ENCODE measurements around the gene CMIP.

CMIP gene

DNA sequence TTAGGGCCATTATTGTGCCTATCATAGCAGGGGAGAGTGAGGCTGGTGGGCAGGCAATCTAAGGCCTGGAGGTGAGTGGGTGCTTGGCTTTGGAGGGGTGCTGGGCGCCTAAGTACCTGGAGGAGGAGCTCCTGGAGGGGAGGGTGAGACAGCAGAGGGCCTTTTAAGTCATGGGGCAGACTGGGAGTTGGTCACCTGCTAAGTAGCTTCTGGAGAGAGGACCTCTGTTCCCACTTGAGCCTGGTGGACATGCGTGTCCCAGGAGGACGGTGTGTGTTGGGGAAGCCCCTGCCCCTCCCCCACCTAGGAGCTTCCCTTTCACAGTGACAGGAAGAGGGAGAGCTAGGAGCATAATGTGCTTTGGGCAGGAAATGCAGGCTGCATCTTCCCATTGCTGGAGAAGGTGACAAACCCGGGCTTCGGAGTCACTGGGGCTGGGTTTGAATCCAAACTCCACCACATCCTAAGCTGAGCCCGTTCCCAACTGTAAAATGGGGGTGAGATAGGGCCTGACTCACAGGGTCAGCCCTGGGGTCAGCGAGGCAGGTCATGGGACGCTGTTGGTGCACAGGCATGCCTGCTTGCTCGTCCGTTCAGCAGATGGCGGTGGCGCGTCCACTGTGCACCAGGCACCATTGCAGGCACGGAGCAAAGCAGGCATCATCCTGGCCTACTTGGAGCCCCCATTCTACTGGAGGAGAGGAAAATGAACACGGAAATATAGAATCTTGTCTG, 37.9 kb downstream of the CMIP start:
- DNase-seq, result no peak

DNA sequence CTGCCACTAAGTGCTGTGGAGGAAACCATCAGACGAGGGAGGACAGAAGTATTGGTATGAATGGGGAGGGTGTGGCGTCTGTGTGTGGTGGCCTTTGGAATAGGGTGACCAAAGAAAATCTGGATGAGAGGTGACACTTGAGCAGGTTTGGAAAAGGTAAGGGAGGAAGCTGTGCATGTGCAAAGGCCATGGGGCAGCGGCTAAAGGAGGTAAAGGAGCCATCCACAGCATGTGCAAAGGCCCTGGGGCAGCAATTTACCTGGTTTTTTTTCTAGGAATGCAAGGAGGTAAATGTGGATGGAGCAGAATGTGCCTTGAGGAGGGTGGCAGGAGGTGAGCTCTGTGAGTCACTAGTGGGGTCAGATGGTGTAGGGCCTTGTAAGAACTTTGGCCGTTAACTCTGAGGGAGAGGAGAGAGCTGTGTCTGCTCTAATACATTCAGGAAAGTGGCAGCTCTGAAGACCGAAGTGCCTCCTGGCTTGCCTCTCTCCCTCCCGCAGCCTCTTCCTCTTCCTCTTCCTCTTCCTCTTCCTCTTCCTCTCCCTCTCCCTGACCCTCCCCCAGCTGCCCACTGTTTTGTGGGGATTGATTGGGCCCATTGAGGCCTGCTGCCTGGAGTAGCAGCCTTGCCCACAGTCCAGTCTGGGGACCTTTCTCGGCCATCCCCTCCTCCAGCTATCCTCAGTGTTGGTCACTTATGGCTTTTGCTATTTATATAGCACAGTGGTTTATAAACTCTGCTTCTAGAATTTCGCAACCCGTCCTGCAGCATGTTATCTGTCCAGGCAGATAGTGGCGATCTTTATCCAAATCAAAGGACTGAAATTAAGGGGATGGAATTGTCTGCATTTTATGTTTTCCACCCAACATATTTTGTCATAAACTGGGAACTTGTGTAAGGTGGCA, 38.7 kb downstream of the CMIP start:
- DNase-seq, result no peak

DNA sequence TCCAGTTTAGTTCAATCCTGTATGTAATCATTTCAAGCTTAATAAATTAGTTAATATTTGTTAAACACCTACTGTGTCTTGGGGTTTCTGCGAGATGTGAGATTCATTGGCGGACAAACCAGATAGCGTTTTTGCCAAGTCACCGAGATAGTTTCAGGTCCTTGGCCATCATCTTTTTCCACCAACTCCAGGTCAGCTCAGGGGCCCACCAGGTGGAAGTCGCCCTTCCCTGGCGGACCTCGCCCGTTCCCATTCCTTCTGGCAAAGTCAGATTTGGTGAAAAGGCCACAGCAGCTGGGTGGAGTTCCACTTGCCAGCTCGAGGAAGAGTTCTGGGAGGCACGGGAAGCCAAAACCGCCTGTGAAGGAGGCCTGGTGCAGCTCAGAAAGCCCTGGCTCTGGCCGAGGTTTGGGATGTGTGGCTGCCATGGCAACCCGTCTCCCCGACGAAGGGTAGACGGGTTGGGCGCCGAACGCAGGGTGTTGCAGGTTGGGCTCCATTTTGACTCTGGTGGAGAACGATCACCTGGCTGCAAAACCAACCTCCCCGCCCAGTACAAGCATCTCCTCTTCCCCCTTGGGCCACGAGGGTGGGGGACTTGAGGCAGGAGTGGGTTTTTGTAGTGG, 39.5 kb downstream of the CMIP start:
- DNase-seq, result no peak

DNA sequence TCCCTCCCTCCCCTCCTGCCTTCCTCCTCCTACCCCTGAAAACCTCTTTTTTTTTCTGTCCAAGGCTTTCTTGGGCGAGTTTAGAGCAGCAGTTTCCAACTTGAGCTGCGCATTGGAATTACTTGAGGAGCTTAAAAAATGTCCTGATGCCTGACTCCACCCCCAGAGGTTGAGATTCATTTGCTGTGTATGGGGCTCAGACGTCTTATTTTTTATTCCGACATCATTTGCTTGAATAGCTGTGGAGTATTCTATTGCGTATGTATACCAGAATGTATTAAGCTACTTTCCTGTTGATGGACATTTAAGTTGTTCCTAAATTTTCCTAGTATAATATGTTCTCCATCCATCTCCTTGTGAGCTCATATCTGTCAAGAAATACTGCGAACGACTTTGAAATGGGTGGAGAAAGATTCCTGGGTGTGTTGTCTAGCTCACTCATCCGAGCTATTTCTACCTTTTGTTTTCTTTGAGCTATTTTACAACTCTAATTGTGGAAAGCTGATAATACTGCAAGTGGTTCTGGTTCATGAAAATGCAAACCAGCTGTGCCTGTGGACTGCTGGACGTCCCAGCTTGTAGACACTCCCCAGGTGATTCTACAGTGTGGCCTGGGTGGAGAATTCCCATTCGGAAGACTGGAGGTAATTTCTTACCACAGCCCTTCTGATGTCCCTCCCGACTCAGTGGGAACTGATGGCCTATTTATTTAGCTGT, 40.5 kb downstream of the CMIP start:
- no peak for DNase-seq

DNA sequence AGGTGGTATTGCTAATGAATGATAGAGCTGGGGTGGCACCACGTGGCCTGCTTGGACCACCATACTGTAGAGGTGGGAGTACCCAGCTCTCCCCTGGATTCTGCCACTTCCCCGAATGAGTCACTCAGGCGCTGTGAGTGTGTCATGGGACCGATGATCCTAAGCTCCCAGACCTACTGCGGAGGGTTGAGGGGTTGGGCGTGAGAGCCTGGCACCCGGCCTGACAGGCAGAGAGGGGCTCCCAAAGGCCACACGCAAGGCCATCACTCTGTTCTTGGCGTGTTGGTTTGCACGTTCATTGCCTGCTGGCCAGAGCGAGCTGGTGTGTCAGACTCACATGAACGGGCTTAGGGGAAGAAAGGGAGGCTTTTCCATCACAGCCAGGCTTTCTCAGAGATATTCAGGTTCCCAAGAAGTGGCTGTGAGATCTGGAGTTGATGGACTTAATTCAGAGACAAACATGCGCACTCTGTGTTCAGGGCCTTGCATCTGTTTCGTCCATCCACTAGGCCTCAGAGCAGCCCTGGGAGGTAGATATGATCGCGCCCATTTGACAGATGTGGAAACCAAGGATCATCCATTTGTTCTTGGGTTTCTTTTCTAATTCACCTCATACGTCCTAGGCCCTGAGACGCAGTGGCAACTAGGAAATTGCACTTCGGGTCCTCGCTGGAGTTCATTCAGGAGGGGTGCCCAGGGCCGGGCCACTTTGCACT, 41.4 kb downstream of the CMIP start:
- no peak for DNase-seq

DNA sequence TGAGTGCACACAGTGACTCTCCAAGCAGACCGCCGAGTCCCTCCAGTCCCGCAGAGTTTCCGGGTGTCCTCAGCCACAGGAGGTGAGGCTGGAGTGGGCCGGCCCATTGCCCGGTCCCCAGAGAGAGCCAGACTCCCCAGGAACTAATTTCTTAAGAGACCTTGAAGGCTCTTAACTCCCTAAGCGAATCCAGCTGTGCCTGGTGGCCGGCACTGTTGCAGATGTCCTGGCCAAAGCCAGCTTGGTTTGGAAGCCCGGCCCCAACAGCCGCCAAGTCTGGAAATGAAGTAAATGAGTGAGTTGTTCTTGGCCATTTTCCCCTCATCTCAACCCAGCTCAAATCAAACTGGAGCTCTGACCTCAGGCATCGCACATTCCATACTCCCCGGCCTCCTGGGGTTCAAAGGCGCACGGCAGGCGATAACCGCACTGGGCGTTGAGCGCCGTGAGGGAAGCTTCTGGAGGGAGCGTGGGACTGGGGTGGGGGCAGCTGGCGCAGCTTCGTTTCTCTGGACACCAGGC, 42.0 kb downstream of the CMIP start:
- DNase-seq, result no peak

DNA sequence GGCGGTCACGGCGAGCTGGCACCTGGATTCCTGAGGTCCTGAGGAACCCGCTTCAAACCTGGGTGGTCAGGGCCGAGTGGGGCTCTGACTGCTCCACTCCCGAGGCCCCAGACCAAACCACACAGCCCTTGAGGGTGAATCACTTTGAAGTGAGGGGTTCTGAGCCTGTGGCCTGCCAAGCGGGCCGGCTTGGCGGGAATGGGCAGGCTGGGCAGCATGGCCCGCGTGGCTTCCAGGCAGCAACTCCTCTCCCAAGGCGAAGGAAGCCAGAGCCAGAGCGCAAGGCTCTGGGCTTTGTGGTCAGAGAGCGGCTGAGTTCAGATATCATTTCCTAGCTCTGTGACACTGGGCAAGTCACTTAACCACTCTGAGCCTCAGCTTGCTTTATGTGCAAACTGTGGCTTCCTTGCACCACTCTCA, 42.7 kb downstream of the CMIP start:
- DNase-seq, result no peak

DNA sequence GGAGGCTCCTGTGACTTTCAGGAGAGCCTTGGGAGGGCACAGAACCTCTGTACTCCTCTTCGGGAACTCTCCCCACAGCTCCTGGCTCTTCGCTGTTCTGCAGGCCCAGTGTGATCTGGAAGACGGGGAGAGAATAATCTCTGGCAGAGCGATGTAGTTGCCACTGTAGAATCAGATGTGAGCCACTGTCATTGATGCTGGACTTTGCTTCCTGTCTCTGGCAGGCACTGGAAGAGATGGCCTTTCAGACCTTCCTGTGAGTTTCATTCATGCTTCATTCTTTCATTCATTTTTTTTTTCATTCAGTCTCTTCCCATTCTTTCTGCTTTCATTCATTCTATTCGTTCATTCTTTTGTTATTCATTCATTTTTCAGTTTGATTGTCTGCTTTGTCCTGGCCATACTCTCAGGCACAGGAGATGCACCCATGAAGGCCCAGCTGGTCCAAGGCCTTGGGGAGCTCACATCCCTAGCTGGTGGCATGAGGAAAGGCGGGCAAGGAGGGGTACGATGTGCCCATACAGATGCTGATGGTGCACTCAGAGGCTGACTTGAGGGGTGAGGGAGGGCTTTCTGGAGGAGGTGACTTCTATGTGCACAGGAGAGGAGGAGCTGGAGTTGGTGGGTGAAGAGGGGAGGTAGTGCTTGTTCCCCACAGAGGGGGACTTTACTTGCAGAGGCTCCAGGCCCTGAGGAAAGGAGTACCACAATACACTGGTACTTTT, 44.2 kb downstream of the CMIP start:
- DNase-seq, result no peak

DNA sequence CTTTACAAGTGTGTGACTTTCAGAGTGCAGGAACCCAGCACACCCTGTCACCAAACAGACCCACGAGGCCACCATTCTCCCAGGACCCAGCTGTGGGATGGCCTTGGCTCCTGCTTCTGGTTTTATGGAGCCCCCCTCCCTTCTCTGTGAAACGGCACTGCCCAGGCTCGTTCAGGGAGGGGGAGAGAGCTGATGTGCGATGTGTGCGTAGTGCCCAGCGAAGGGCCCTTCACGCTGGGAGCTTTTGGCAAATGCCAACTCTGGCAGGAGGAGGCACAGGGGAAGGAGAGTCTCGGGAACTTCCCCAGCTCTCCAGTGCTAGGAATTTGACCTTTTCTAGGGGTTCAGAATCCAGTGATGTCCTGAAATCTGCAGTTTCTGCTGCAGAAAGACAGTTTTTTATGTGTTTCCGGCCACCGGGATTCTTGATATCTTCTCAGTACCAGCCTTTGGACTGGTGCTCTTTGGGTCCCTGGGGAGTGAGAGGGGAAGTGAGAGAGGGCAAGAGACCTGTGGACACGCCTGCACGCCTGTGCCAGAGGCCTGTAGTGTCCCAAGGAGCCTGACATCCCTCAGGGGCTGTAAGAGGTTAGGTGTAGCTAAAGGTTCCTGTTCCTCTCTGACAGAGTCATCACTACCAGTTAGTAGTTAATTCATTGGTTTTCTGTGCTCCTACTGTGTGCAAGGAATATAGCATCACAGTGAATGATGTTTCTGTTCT, 45.1 kb downstream of the CMIP start:
- no peak for DNase-seq

DNA sequence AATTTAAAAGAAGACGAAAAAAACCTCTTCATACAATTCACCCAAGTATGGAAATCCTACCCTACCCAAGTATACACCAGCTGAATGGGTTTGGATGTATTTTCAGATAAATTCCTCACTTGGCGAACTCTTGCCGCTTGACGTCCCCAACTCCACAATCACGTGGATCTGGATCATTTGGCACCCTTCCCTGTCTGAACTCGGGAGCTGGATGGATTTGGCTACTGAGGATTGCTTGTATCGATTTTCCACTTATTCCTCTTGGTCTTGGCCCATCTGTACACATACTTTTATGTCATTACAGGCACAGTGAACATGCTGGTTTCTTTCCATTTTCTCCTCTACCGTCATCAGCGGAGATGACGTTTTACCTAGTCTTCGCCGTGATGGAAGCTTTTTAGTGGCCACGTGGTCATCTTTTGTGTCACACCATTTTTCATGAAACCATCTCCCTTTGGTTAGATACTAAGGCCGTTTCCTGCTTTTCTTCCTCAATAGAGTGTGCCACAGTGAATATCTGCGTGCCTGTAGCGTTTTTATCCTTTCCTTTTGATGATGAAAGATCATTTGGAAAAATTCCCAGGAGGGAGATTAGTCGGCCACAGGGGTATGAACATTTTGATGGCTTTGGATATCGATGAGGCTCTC, 47.1 kb downstream of the CMIP start:
- peak; percentile 88 for DNase-seq

DNA sequence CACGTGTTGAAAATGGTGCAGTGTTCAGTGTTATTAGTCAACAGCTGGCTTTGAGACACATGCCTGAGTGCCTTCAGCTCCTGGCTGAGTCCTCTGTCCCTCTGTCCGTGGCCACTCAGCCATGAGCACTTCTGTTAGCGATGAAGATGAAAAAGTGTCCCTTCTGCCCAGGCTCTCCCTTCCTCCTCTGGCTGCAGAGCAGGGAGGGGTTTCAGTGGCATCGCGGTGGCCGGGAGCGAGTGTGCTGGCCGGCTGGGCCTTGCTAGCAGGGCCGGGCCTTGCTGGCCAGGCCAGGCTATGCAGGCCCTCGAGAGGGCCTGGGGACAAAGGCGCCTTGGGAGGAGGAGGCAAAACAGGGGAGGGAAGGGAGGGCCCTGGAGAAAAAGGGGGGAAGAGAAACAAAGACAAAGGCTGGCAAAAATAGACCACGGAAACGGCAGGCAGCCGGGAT, 47.7 kb downstream of the CMIP start:
- peak; percentile 9 for DNase-seq

DNA sequence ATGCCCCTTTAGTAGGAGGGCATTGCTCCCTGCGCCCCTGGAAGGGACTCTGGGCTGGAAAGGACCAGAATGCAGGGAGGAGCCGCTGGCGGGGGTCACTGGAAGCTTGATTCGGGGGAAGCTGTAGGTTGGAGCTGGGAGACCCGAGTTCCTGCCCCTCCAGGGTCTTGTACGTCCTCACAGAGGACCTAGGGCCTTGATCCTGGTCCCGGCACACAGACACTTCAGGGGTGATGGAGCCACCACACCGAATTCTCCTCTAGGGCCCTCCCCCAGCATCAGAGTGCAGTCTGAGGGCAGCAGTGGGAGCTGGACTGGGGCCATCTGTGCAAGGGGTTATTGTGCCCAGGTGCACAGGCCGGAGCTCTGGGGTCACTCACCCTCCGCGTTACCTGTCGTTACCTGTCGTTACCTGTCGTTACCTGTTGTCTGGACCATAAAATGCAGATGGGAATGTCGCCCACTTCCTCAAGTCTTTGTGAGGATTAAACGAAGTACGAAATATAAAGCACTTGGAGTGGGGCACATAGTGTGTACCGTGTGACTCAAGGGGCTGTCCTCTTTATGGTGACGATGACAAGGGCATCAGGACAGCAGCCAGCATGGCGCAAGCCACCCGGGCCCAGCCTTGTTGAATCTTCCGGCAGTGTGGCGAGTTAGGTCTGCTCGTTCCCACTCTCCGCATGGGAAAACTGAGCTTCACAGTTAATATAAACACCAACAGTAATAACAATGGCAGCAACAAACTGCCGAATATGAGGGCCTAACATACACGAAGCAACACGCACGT, 48.6 kb downstream of the CMIP start:
- DNase-seq, result no peak

DNA sequence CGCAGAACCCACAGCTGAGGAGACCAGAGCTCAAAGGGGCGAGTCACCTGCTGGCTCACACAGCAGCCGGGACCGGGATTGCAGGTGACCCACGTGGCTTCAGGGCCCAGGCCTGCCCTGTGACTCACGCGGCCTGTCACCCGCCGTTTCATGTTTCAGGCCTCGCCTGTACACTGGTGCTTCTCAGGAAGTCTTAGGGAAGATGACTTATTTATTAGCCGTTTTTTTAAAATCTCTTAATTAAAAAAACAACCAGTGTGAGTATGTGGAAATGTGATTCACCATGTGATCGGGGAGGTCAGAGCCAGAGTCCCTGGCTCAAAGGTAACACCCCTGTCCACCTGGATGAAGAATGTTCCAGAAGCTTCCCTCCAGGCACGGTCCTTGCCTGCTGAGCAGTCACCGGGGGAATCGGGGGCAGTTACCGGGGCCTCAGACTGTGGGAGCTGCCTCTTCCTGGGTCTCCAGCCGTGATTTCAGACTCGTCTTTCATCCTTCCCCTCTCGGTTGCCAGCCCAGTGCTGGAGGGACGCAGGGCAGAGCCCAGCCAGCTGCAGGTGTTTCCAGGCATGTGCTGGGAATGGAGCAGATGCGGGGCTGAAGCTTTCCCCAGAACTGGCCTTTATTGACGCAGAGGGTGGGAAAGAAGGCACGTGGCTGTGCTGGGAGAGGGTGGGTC, 49.3 kb downstream of the CMIP start:
- no peak for DNase-seq

DNA sequence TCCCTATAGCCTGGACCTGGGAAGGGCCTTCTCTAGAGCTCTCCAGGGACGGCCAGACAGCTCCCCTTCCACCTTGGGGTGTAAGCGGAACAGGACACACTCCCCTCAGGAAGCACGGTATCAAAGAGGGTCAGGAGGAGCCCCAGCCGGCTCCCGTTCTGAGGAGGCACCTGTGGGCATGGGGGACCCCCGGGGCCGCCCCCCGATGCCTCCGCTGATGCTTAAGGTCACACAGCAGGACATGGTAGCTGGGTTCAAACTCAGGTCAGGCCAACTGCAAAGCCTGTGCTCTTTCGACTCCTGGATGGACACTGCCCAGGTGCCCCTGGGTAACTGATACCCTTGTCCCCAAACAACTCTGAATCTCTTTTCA, 49.8 kb downstream of the CMIP start:
- no peak for DNase-seq

DNA sequence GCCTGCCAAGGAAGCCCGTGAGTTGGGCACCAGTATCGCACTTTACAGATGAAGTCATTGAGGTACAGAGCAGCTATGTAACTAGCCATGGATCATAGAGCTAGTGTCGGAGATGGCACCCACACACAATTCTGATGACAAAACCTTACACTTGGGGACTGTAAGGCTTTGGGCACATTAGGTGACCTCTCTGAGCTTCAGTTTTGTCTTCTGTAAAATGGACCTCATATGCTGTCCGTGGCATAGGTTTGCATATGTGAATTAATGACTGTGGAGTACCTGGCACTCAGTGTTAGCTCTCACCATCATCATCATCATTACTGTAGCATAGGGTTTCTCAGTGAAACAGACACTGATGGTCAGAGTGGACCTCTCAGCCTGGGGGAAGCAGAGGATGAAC, 50.3 kb downstream of the CMIP start:
- no peak for DNase-seq

DNA sequence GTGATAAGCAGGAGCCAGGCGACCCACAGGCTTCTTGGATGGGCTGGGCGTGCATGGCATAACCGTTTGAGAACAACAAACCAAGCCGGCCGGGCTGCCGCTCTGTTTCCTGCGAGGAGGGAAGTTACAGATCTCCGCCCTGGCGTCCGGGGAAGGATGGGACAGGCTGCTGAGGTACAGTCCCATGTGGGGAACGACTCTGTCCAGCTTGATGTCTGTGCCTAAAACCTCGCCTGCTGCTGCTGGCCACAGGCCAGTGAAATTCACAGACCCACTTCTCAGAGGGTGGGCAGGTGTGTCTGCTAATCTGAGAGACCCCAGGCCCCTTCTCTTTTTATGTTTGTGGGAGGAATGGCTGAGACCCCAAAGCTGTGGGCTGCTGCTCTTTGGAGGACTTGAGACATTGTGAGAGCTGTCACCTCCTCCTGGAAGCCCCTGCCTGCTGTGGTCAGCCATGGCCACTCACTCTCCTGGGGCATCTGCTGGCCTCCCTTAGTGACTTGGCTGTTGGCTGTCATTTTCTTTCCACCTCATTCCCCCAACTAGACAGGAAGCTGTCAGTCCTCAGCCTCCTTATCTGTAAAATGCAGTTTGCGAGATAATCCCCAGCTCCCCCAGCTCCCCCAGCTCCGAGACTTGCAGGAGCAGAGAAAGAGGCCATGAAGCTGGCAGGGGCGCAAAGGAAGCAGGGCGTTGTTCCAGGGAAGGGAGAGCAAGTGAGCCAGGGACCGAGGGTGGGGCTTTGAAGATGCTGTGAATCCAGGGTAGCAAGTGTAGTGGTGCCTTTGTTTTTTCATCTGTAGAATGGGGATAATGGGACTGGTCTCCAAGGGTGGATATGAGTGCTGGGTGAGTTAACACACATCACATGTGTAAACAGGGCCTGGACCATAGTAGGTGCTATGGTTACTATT, 51.0 kb downstream of the CMIP start:
- no peak for DNase-seq

DNA sequence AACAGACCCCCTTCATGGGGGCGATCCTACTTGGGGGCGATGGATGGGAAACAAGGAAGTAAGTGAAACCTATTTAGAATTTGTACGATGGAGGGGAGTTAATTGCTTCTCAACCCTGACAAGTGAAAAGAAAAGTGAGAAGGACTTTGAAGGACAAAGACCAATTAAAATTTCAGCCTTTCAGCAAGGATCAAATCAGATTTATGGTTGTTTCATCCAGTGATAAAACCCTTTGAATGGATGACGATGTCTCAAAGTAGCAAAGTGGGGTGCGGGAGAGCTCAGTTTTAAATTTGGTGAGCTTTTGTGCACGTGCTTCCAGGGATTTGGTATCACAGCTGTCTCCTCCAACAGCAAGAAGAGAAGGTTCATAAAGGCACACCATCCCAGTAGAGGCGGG, 51.7 kb downstream of the CMIP start:
- no peak for DNase-seq

DNA sequence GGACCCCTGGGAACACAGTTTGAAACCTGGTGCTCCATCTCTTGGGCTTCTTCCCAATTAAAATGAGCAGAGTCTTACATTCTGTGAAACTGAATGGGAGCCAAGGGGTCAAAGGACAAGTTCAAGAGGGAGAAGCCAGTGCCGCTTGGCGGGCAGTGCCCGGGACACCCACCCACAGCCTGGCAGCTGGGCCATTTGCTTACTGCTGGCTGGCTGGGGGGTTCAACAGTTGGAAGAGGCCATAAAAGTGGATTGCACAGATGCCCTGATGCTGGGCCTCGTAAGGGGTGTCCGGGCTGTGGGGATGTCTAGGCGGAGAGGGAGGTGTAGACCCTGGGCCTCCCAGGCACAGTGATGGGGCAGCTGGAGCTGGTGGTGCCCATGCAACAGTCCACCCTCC, 52.1 kb downstream of the CMIP start:
- DNase-seq, result no peak

Measured in NCI-H446 treated with DMSO at 0.1 percent for 48 hours (cell line).